CD4-positive, alpha-beta T cell treated with Interleukin-17A for 4 hours (primary cell): ENCODE results near the gene DNAJC17.

Experiments
- DNase-seq: peaks from one replicate; pipeline ENCODE4 v3.0.0-alpha.2; 2020; ENCODE audit warnings: mixed read lengths

DNAJC17 gene

GRCh38 chr15:40731034-40731433 is 76.2 kb downstream of the DNAJC17 start:
- no peak for DNase-seq

DNA sequence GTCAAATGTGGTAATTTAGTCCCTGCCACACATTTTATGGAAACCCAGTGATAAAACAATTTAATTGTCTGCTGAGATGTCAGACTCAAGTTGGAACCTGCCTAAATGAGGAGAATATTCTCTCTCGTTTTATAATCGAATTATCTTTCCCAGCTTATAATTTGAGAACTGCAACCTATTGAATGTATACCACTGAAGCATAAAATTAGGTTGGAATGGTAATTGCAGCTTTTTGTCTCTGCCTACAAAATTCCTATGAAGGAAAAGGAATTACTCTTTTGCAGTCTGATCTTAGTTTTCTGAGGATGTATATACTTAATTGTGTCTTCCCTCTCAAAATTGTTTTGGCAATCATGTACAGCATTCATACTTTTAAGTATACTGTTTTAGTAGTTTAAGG is 83.4 kb downstream of the DNAJC17 start:
- DNase-seq: no peak

GRCh38 chr15:40722934-40723333 is 84.3 kb downstream of the DNAJC17 start:
- DNase-seq: no peak

- no peak for DNase-seq
Measured at GRCh38 chr15:40722354-40722753, 84.9 kb downstream of the DNAJC17 start.

- DNase-seq: no peak
Measured at GRCh38 chr15:40721701-40722100, 85.6 kb downstream of the DNAJC17 start.

DNA sequence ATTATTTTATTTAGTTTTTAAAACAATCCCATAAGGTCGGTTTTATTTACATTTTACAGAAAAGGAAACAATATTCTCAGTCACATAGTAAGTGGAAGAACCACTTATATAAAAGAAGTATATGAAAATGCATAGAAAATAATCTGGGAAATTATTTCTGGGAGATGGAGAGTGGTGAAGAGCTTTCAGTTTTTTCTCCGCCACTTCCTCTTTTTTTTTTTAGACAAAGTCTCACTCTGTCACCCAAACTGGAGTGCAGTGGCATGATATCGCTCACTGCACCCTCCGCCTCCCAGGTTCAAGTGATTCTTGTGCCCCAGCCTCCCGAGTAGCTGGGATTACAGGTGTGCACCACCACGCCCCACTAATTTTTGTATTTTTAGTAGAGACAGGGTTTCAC is 91.1 kb downstream of the DNAJC17 start:
- no peak for DNase-seq
